WTC11 (cell line): ENCODE data around the gene BTBD17.

ENCODE experiments used
- CREM ChIP-seq: sonication (generic); formaldehyde crosslinking; IDR thresholded peaks from 2 replicates; pipeline ENCODE4 v1.8.1; 2022; ENCODE audit warnings: mild to moderate bottlenecking, missing genetic modification reagents, moderate library complexity
- IRF2 ChIP-seq: sonication (generic); formaldehyde crosslinking; IDR thresholded peaks from 2 replicates; pipeline ENCODE4 v1.8.0; 2022; ENCODE audit warnings: low read depth, missing genetic modification reagents, borderline replicate concordance
- TF ChIP-seq, protein P1 (sequence below): sonication (generic); formaldehyde crosslinking; IDR thresholded peaks from 2 replicates; pipeline ENCODE4 v1.8.0; 2022; ENCODE audit warnings: missing genetic modification reagents

DNA sequence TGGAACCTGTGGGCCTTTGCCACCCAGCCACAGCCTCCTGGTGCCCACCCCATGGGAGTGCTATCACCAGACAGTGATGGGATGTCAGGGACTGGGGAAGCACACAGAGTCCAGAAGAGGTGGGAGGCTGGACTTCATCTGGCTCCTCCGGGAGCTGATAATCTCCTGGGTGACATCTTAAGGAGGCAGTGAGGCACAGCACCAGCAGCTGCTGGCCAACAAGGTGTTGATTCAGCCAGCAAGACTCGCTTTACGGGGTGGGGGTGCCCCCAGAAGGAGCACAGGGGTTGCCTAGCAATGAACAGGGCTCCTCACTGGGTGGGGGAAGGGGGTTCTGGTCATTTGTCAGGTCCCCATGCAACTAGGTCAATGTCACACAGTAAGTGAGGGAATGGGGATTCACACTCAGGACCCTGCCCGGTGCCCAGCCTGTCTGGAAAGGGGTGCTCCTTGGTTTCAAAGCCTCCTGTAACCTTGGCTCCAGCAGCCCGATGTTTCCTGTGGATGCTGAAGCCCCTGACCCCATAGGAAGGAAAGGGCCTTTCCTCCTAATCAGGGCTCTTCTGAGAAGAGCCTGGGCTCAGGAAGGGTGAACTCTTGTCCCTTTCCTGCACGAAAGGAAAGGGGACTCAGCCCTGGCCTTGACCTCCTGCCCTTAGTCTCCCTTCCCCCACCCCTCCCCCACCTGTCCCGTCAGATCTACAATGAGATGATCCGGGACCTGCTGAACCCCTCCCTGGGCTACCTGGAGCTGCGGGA, 18.0 kb downstream of the BTBD17 start:
- TF ChIP-seq IRF2 (CRISPR knock-in tag), result no peak
- TF ChIP-seq, protein P1, sequence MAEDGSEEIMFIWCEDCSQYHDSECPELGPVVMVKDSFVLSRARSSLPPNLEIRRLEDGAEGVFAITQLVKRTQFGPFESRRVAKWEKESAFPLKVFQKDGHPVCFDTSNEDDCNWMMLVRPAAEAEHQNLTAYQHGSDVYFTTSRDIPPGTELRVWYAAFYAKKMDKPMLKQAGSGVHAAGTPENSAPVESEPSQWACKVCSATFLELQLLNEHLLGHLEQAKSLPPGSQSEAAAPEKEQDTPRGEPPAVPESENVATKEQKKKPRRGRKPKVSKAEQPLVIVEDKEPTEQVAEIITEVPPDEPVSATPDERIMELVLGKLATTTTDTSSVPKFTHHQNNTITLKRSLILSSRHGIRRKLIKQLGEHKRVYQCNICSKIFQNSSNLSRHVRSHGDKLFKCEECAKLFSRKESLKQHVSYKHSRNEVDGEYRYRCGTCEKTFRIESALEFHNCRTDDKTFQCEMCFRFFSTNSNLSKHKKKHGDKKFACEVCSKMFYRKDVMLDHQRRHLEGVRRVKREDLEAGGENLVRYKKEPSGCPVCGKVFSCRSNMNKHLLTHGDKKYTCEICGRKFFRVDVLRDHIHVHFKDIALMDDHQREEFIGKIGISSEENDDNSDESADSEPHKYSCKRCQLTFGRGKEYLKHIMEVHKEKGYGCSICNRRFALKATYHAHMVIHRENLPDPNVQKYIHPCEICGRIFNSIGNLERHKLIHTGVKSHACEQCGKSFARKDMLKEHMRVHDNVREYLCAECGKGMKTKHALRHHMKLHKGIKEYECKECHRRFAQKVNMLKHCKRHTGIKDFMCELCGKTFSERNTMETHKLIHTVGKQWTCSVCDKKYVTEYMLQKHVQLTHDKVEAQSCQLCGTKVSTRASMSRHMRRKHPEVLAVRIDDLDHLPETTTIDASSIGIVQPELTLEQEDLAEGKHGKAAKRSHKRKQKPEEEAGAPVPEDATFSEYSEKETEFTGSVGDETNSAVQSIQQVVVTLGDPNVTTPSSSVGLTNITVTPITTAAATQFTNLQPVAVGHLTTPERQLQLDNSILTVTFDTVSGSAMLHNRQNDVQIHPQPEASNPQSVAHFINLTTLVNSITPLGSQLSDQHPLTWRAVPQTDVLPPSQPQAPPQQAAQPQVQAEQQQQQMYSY (CRISPR knock-in tag), result no peak
- TF ChIP-seq CREM, result no peak
